Stimulated activated CD8-positive, alpha-beta memory T cell treated with anti-CD3 and anti-CD28 coated beads, Interleukin-7, amount 100 ng/mL, for 4 hours (primary cell): ENCODE results near the gene ADAM12.

Experiments used
- DNase-seq, 2 donors: peaks; one replicate each; pipeline ENCODE4 v3.0.0-alpha.2; 2020; ENCODE audit warnings: low read depth in 2 of 2

The ADAM12 gene

DNA sequence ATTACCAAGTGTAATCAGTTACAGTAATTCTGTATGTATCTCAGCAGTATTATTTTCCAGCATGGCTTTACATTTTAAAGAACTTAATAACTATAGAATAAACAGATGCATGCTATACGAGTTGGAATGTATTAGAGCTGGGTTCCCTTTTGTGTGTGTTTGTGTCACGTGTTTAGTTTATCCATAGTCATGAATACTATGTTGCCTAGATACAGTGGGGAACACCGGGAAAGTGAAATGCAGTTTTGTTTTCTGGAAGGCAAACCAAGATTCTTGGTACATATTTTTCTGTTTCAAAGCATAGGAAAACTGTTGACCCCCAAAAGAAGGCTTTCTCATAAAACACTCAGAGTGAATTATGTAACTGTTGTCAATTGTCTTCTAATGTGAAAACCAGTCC lies 372.9 kb downstream of the ADAM12 start:
- DNase-seq = no peak

DNA sequence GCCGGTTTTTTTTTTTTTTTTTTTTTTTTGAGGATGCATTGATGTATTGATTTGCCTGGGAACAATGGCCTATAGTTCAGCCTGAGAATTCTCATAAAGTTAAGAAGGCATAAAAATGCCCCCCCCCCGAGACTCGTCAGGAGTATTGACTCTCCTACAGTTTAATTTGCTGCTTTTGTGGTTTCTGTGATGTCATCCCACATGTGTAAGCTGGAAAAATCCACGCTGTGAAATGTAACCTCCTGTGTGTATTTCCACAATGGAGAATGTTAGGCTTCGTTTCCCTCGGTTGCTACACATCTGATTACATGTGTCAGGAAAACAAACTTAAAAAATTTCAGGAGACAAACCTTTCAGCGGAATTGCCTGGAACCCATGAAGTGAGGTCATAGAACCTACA lies 374.0 kb downstream of the ADAM12 start:
- no peak for DNase-seq

DNA sequence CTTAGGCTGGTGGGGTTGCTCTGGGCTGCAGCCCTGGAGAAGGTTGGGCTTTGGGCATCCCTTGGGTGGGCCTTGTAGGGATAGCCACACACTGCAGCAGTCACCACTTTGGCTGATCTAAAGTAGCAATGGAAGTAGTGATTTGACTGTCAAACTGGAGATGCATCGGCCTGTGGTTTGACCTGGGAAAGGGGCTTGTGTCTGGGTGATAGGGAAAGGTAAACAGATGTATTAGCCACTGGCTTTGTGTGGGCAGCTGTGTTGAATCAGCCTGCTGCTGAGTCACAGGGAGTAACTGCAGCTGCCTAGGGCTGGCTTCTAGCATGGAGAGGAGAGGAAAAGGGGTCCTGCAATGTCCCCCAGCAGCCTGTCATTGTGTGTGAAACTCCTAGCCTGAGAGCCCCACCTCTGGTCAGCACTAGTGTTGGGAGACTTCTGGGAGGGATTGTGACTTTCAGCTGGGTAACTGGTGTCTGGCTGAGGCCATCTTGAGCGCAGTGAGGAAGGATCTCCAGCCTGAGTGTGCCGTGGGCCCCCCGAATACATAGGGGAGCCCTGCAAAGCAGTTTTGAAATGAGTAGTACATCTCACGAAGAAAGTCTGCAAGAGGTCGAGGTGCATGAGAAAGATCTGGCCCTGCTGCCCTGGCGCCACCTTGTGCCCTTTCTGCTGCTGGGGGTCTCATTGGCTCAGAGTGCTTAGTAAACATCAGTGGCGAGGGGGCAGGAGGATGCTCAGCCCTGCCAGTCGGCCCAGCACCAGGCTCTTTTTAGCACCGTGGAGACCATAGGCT lies 374.6 kb downstream of the ADAM12 start:
- DNase-seq = no peak

DNA sequence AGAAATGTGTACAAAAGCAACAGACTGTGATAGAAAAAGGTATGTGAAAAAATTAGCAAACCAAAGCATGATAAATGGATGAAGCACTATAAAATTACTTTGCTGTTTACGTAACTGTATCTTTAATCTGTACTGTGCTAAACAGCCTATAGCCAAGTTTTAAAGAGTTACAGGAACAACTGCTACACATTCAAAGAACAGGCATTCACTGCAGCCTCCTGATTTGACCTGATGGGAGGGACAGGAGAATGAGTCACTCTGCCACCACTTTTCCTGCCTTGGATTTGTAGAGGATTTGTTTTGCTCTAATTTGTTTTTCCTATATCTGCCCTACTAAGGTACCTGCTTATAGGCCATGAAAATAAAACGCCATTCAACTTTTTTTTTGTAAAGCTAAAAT lies 375.8 kb downstream of the ADAM12 start:
- DNase-seq = no peak

DNA sequence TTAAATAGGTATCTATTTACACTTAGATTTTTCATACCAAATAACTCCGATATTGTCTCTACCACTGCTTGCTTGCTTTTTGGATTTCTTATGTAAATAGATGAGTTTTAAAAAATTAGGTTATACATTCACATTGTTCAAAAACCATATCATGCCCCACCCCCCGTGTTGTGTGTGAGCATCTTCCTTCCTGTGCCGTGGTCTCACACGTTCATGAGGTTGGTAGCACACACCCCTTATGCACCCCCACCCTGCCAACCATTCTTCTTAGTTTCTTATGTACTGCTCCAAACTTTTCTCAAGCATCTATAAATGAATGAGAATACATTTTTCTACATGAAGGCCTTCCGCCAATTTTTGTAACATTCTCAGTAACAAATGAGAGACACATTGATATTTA lies 376.3 kb downstream of the ADAM12 start:
- peak in 1 of 2 donors; percentile 15 for DNase-seq

DNA sequence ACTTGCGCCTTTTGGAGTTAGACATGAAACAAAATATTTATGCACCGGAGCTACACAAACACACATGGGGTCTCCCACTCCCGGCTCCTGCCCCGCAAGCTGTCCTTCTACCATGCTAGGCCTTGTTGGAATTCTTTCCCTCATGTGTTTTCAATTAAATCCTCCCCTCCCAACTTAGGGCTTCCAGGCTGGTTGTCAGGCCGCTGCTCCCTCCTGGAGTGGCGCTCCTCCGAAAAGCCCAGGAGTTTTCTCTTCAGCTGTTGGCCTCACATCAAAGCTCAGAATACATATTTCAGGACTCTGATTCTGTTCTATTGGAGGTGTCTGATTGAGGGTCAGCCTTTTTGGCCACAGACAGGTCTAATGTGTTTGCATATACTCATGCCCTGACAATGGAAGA lies 378.6 kb downstream of the ADAM12 start:
- no peak for DNase-seq

DNA sequence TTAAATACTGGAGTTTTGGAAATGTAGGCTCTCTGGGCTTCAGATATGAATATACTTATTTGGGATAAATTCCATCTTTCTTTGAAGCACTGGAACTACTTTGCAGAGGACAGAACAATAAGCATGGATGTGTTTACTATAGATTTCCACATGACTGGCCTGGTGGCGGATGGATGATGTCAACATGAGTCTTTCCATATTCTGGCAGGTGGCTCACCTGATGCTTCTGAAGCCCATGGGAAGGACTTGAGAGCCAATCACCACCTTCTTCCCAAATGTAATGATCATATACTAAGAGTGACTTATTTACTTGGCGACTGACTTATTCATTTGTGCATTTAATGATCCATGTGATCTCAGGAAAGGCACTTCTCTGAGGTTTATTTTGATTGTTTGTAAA lies 381.4 kb downstream of the ADAM12 start:
- DNase-seq = no peak

DNA sequence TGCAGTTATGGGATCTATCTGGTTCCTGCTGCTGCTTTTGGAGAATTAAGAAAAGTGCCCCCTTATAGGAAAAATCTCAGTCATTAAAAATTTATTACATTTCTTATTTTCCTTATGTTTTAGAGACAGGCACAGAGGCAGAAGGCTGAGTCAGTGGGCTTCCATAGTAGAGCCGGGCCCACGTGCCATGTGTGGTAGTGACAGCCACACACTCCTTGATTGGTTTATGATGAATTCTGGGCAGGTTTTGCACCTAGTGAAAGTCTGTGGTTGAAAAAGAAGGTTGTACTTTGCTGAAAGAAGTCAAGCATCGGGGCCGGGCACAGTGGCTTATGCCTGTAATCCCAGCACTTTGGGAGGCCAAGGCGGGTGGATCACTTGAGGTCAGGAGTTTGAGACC lies 382.0 kb downstream of the ADAM12 start:
- no peak for DNase-seq

DNA sequence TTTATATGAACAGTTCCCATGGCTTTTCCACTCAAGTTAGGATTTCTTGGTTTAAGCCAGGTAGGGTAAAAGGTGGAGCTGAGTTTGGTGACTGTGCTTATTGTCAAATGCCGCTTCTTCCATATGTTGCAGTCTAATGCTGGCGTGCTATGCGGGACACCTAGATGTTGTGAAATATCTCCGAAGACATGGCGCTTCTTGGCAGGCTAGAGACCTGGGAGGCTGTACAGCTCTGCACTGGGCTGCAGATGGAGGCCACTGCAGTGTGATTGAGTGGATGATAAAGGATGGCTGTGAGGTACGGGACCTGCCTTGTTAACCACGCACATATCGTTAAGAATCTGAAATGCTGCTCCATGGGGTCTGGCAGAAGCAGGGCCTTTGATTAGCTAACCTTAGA lies 383.5 kb downstream of the ADAM12 start:
- no peak for DNase-seq

DNA sequence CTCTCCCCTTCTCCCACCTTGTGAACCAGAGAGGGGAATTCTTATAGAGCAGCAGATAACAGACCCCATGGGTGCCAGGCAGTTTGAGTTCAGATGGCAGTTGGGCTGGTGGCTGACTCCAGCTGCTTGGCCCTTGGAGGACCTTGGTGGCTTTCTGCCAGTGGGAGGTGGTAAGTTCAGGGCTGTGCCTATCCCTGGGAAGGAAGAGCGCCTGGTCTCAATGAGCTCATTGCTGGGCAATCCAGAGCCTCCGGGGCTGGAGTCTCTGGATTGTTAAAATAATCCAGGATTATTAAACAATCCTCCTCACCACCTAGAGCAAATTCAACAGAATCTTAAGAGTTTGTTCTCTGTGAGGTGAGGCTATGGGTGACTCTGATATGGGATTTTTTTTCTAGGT lies 386.7 kb downstream of the ADAM12 start:
- DNase-seq = no peak

DNA sequence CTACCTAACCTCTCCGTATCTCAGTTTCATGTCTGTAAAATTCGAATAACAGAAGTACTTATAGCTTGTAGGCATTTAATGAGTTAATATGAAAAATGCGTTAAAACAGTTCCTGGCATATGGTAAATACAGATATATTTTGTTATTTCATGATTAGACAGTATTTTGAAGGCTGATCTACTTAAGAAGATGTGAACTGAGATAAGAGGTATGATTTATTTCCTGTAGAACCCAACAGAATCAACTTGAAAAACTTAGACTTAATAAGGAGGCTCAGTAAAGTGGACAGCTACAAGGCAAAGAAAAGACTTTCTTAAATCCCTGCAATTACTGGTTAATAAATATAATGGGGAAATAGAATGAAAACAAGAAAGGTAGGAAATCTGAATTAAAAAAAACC lies 388.6 kb downstream of the ADAM12 start:
- DNase-seq = no peak

DNA sequence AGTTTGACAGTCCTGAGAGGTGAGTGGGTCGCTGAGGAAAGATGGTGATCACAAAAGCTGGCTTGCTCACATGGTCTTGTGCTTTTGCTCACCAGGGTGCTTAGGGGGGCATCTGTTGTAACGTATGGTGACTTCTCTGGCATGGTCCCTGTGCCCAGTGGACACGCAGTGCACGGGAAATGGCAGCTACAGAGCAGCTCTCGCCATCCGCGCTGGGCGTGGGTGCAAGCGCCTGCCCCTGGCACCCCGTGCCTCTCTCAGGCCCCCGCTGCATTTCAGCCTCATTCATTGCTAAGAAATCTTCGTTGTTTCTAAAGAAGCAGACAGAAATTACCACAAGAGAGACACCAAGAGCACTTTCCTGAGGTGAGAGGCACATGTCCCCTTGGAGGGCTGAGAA lies 390.7 kb downstream of the ADAM12 start:
- DNase-seq = no peak

DNA sequence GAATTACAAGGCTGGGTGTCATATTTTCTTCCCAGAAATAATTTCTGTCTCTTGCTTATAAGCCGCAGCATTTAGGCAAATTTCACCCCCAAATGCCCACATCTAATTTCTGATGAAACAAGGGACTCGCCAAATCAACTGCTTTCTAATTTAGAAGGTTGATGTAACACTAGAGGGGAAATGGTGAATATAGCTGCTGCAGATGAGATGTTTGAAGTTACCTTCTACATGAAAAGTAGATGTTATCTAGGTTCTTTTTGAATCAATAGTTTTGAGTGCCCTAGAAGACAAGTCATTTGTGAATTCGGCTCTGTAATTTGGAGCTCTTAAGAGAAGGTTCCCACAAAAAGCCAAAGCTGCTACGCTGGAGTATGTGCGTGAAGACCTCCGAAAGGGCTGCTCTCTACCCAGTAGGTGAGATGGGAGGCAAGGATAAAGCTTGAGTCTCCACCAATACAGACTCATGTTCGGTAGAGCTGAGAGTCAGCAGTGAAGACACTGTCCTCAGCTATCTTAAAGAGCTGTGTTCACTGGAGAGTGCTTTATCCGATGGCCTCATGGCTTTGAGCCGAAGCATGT lies 392.5 kb downstream of the ADAM12 start:
- no peak for DNase-seq

DNA sequence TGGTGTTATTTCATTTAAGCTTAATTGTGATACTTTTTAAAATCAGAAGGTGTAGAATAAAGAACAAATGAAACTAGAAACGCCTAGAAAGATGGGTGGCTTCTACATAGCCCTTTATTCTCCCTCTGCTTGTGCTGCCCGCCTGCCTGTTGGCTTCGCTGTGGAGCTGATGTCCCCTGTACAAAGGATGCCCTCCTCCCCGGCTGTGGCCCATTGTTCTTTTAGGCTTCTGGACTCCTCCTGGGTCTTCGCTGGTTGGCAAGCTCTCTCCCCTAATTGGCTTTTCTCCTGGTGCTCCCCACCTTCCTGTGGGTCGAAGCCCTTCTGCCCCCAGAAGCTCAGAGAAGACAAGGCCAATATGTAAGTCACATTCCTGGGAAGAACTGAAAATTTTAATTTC lies 393.7 kb downstream of the ADAM12 start:
- no peak for DNase-seq

DNA sequence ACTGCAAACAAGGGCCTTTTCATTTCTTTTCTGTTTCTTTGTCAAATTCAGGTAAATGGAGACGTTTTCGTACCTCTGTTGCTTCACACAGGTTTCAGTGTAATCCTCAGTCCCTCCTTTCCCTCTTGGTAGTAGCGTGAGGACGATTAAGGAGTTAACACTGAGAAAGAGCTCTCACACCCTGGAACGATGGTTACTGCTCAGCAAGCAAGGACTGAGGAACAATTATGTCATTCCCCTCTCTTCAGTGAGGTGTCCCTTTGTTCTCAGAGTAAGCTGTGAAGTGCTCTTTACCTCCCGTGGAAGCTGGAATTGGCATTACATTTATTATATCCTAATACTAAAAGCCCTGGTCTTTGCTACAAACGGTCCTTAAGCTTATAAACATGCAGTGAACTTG lies 396.0 kb downstream of the ADAM12 start:
- no peak for DNase-seq

DNA sequence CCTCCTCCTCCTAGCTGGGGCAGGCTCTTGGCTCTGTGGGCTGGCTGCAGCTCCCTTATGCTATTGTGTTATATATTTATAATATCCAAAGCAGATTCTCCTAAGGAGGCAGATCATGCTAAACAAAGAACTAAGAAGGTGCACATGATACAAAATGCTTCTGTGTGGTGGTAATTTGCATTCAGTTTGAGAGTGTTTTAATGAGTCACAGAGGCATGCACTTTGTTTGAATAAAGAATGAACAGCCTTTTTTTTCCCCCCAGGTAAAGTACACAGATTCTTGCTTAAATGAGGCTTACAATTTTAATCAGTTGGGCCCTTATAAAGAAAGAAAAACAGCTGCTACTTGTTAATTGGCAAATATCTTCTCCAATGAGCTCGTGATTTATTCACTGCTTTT lies 396.9 kb downstream of the ADAM12 start:
- no peak for DNase-seq

DNA sequence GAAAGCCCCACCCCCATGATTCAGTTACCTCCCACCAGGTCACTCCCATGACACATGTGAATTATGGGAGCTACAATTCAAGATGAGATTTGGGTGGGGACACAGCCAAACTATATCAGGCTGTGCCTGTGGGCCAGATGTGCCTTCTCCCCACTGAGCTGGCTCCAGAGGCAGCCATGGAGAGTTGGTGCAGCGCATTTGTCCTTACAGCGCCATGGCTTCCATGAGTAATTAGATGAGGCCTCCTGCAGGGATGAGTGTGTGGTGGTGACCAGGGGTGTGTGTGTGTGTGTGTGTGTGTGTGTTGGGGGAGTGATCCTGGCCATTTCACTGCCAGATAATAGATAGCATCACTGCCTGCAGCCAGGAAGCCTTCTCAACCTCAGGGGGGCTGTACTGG lies 397.3 kb downstream of the ADAM12 start:
- DNase-seq = no peak

DNA sequence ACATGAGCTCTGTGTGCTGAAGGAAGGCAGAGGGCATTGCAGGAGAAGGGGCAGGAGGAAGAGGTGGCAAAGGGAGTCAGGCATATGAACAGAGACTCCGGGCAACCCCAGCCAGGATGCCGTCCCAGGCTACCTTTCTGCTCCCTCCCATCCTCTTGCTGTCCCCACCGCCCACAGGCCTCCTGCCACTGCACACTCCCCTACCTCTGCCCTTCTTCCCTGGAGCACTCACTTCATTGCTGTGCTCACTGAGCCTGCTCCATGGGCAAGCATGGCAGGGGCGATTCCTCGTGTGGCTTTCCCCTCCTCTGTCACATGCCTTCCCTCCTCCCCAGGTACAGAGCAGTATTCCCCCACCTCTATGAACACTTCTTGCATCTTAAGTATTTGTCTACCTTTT lies 398.5 kb downstream of the ADAM12 start:
- DNase-seq = no peak

DNA sequence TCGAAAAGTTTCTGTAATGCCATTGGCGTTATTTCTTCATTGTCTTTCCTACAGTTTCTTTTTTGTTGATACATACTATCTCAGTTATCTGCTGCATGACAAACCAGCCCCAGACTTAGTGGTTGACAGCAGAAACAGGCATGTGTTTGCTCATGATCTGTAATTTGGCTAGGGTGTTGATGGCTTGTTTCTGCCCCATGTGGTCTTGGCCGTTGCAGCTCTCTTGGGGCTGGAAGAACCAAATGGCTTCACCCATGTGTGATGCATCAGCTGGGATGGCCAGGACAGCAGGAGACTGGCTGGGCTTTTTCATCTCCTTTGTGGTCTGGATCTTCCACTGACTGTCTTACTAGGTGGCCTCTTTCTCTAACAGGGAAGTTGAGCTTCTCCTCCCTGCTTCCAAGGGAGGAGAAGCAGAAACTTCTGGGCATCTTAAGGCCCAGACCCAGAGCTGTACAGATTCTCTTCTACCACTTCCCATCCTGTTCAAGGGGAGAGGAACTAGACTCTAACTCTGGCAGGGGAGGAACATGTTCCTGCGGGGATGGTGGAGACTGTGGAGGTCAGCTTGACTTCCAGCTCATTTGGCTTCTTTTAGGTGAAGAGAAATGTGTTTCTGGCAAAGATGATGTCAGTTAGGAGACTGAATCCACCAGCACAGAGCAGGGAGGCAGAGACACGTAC lies 402.6 kb downstream of the ADAM12 start:
- DNase-seq = no peak

DNA sequence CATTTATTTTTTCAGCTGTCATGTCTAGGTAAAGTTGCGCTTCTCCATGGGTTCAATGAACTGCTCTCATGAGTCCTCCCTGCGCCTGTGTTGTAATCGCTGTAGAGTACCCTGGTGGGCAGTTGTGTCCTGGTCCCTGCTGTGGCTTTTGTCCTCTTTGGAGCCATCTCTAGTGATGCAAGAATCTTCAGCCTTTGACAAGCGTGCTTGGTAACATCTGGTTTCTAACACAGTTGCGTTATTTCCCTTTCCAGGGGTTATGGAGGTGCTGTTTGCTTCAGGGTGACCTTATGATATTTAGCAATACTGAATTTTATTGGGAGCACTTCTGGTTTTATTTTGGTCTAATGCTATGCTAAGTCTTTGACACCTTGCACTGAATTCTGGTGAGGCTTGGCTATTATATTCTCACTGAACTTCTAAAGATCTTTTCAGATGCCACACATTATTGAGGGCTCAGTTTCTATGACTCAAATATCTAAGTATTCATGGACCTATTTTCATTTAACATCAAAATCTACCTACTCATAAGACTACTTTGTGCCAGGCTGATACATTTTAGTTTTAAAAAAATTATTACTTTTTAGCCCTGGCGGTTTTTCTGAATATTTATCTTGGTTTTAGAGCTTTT lies 403.3 kb downstream of the ADAM12 start:
- no peak for DNase-seq

DNA sequence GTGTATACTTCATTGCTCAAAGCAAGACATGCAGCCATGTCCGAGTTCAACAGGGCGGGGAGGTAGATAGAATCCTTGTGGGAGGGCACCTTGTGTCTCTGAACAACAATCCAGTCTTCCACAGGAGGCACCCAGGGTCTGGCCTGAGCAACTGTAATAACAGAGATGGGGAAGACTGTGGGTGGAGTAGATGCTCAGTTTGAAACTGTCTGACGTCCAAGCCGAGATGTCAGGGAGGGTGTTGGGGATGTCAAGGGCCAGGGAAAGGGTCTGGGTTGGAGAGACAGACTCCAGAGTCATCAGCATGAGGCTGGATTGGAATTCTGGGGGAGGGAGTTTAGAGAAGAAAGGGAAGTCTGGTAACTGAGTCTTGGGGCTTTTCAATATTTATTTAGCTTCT lies 403.9 kb downstream of the ADAM12 start:
- DNase-seq = no peak

DNA sequence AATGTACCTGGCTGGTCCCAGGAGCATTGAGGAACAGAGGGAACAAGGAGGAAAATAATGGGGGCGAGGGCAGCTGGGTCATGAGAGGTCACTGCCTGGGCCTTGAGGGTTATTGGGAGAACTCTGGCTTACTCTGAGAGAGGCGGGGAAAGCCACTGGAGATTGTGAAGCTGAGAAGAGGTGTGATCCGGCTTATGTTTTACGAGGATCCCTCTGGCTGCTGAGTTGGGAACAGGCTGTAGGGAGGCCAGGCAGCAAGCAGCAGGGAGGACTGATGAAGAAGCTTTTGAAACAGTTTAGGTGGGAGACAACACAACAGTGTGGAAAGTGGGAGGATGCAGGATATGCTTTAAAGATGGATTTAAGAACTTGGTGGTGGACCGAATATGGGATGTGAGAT lies 404.6 kb downstream of the ADAM12 start:
- no peak for DNase-seq

DNA sequence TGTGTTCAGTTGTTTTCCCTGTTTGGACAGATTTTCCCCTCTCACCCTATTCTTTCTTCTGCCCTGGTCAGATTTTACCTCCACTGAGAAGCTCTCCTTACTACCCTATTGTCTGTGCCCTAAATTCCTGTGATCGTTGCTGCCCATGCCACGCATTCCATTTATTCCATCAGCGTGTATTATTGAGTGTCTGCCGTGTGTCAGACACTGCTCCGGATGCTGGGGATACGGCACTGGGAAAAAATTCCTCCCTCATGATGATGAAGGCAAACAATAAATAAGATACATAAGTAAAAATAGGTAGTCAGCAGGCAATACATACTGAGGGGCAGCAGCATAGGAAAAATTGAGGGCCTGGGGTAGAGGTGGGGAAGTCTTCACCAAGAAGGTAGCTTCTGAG lies 405.1 kb downstream of the ADAM12 start:
- no peak for DNase-seq
